Activated gamma-delta T cell treated with anti-CD3 and anti-CD28 coated beads, Interleukin-2, amount 50 U/mL, for 16 hours (primary cell): Measurements from ENCODE around the gene ACLY.
"Not testable (repeated sequence)": the region's sequence is repeated elsewhere in the genome, so short reads cannot be mapped to it uniquely, and the experiment has no call there.

Experiments used
- DNase-seq: peaks from one replicate; pipeline ENCODE4 v3.0.0-alpha.2; 2020; ENCODE audit warnings: low read depth

ACLY gene

DNA sequence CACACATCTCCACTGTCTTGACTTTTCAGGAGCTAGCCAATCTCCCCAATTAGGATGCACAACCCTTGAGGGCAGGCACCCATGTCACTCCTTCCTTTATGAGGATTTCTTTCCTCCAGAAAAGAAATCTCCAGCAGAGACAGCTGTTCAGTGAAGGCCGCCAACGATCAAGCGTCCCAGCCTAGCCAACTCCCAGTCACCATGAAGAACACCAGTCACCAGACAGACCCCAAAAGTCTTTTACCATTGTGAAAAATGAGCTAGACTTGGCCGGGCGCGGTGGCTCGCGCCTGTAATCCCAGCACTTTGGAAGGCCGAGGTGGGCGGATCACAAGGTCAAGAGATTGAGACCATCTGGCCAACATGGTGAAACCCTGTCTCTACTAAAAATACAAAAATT is 88.8 kb downstream of the ACLY start:
- not testable (repeated sequence) for DNase-seq

DNA sequence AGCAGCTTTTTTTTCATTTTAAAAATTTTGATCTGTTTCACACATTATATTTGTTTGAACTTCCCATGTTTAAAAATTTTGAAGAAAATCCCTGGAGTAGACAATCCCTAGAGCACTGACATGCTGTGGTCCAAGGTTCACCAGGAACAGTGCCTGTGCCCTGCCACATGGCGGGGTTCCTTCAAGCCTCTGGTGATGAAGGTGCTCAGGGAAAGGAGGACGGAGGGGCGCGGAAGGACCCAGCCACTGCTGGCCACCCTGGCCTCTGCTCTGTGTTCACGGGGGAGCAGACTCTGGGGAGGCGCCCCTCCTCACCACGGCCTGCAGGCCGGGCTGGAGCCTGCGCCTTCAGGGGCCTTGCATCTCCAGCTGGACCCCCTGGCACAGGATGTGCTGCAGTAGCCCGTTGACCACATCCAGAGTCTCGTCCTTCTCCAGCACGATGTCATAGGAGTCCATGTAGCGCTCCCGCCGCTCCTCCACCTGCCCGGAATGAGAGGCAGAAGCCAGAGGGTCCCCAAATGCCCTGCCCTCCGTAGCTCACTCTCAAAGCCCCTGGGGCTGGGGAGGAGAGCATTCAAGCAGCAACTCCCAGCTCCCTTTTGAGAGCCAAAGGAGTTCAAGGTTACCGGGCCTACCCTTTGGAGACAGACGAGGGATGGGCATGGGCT is 93.4 kb downstream of the ACLY start:
- DNase-seq = no peak

DNA sequence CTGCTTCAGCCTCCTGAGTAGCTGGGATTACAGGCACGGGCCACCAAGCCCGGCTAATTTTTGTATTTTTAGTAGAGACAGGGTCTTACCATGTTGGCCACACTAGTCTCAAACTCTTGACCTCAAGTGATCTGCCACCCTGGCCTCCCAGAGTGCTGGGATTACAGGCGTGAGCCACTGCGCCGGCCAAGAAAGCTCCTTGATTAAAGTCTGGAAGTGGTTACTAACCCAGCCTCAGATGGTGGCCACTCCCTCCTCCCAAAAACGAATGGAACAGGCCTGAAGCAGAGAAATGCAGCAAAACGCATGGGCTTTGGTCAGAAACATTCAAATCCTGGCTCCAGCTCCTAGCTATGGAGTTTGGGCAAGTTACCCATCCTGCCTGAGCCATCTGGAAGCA is 94.7 kb downstream of the ACLY start:
- no peak for DNase-seq

GRCh38 chr17:41823580-41823979 is 95.2 kb downstream of the ACLY start:
- DNase-seq = no peak

DNA sequence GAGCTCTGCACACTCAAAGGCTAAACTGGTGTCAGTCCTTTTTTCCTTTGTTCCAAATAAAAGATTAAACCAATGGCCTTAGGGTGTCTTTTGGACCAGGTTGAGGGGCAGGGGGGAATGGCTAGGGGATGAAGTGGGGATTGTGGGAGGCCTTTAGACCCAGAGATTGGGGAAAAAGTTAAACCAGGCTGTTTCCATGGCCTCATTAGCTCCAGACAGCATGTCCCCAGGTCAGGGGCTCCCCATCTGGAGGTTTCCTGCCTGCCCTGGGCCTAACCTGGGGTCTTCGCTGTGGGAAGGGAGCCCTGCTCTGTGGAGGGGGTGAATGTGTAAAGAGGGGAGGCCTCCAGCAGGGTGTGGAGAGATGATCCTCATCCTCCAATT is 95.6 kb downstream of the ACLY start:
- no peak for DNase-seq

DNA sequence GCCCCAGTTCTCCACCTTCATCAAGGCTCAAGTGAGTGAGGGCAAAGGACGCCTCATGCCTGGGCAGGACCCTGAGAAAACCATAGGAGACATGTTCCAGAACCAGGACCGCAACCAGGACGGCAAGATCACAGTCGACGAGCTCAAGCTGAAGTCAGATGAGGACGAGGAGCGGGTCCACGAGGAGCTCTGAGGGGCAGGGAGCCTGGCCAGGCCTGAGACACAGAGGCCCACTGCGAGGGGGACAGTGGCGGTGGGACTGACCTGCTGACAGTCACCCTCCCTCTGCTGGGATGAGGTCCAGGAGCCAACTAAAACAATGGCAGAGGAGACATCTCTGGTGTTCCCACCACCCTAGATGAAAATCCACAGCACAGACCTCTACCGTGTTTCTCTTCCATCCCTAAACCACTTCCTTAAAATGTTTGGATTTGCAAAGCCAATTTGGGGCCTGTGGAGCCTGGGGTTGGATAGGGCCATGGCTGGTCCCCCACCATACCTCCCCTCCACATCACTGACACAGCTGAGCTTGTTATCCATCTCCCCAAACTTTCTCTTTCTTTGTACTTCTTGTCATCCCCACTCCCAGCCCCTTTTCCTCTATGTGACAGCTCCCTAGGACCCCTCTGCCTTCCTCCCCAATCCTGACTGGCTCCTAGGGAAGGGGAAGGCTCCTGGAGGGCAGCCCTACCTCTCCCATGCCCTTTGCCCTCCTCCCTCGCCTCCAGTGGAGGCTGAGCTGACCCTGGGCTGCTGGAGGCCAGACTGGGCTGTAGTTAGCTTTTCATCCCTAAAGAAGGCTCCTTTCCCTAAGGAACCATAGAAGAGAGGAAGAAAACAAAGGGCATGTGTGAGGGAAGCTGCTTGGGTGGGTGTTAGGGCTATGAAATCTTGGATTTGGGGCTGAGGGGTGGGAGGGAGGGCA is 96.3 kb downstream of the ACLY start:
- no peak for DNase-seq

DNA sequence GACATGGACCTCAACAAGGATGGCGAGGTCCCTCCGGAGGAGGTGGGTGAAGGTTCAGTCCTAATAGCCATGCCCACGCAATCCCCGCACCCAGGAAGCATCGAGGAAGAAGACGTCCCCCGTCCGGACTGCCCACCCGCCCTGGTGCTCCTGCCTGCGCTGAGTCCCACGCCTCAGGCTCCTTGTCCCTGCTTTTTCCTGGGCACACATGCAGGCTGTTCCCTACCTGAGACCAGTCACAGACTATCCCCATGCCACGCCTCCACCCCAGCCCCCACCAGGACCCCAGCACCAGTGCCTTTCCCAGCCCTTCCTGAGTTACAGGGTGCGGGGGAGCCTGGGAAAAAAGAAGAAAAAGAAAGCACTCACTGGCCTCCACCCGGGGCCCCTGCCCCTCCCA is 97.0 kb downstream of the ACLY start:
- no peak for DNase-seq

DNA sequence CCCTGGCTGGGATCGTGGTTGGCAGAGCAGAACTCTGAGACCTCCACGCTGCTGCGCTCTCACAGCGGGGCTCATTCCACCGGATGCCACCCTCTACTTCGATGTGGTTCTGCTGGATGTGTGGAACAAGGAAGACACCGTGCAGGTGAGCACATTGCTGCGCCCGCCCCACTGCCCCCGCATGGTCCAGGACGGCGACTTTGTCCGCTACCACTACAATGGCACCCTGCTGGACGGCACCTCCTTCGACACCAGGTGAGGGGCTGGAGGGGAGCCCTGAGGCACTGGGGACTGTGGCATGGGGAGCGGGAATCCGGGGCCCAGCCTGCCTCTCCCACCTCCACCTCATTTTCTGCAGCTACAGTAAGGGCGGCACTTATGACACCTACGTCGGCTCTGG is 100.7 kb downstream of the ACLY start:
- no peak for DNase-seq
